GM12878 (cell line): ENCODE measurements around the gene TUBA4B. TPM values are rescaled to one million over a fixed set of nuclear protein-coding genes. Genes with fewer than 3 reads are reported as not detected.

Experiments used
- EP300 ChIP-seq, 2 experiments: fragments of 150-350 bp in 1 of 2; IDR thresholded peaks; 2 replicates each; pipeline ENCODE4 v1.6.1; 2011 to 2012; ENCODE audit warnings: low read depth in 2 of 2, low read length in 2 of 2, borderline replicate concordance in 1 of 2, improper control_type of control experiment in 1 of 2, inconsistent platforms in 1 of 2; ENCODE audit not compliant: control insufficient read depth in 1 of 2
- EZH2 ChIP-seq: IDR thresholded peaks from 2 replicates; pipeline ENCODE4 v1.6.1; 2012; ENCODE audit warnings: low read depth, mild to moderate bottlenecking, control low read depth, inconsistent platforms, low read length, borderline replicate concordance; ENCODE audit not compliant: control insufficient read depth
- FOXK2 ChIP-seq: fragments of 450-650 bp; IDR thresholded peaks from 2 replicates; pipeline ENCODE4 v1.6.1; 2017; ENCODE audit warnings: mild to moderate bottlenecking, moderate library complexity
- GABPA ChIP-seq: IDR thresholded peaks from 2 replicates; pipeline ENCODE4 v1.6.1; 2014; ENCODE audit warnings: antibody characterized with exemption, low read depth, mild to moderate bottlenecking, inconsistent platforms
- GATAD2B ChIP-seq: fragments of 450-650 bp; conservative IDR thresholded peaks from 2 replicates; pipeline ENCODE4 v1.6.1; 2017; ENCODE audit warnings: low read depth, mild to moderate bottlenecking, moderate library complexity
- LARP7 ChIP-seq: fragments of 450-650 bp; IDR thresholded peaks from 2 replicates; pipeline ENCODE4 v1.6.1; 2017; ENCODE audit warnings: mild to moderate bottlenecking
- NBN ChIP-seq: fragments of 450-650 bp; IDR thresholded peaks from 2 replicates; pipeline ENCODE4 v1.6.1; 2016
- RAD51 ChIP-seq: fragments of 450-650 bp; IDR thresholded peaks from 2 replicates; pipeline ENCODE4 v1.6.1; 2016; ENCODE audit warnings: moderate library complexity, mild to moderate bottlenecking, inconsistent platforms
- SP1 ChIP-seq: IDR thresholded peaks from one replicate; pipeline ENCODE4 v1.6.1; 2011; ENCODE audit warnings: low read depth, low read length
- SPI1 ChIP-seq: IDR thresholded peaks from 2 replicates; pipeline ENCODE4 v1.6.1; 2011; ENCODE audit warnings: low read depth, mild to moderate bottlenecking, low read length, moderate library complexity, borderline replicate concordance; ENCODE audit not compliant: insufficient read depth
- SREBF1 ChIP-seq: IDR thresholded peaks from 2 replicates; pipeline ENCODE4 v1.6.1; 2012; ENCODE audit warnings: mild to moderate bottlenecking, low read length
- TCF12 ChIP-seq: IDR thresholded peaks from 2 replicates; pipeline ENCODE4 v1.6.1; 2011; ENCODE audit warnings: low read depth, mild to moderate bottlenecking, low read length
- TCF3 ChIP-seq: IDR thresholded peaks from 2 replicates; pipeline ENCODE4 v1.6.1; 2012; ENCODE audit warnings: low read depth, mild to moderate bottlenecking, low read length, borderline replicate concordance; ENCODE audit not compliant: insufficient read depth
- ZNF207 ChIP-seq: fragments of 450-650 bp; IDR thresholded peaks from 2 replicates; pipeline ENCODE4 v1.6.1; 2014; ENCODE audit warnings: antibody characterized with exemption, mild to moderate bottlenecking, borderline replicate concordance
- ZNF24 ChIP-seq: fragments of 450-650 bp; IDR thresholded peaks from 2 replicates; pipeline ENCODE4 v1.6.1; 2017; ENCODE audit warnings: antibody characterized with exemption, mild to moderate bottlenecking
- polyA plus RNA-seq, 11 experiments: library from polyadenylated mRNA; depleted of rRNA in 4 of 11; unstranded in 6 of 11; stranded (reverse) in 5 of 11; fragments of >200 nt; fragmentation: Nextera tagmentation in 4 of 11; fragmentation: Illumina TruSeq in 1 of 11; extraction: Ambion mirVana in 4 of 11; extraction: Trizol in 1 of 11; gene quantifications; 1 replicate in 1 of 11; 2 replicates in 10 of 11; pipeline versions ENCODE4 v1.2.1 to v1.2.3, GENCODE V29; 2011 to 2016; ENCODE audit warnings: inconsistent platforms in 2 of 11, missing spikeins in 2 of 11, low read depth in 1 of 11
- total RNA-seq, 4 experiments: library from RNA; depleted of rRNA in 3 of 4; stranded (reverse); fragments of >200 nt in 3 of 4; fragmentation: Illumina TruSeq in 1 of 4; extraction: Trizol in 1 of 4; gene quantifications; 2 replicates each; pipeline versions ENCODE4 v1.2.1 to v1.2.3, GENCODE V29; 2013 to 2021
- TF ChIP-seq, protein P1 (sequence below): fragments of 450-650 bp; IDR thresholded peaks from 2 replicates; pipeline ENCODE4 v1.6.1; 2018; ENCODE audit warnings: borderline replicate concordance, mild to moderate bottlenecking; ENCODE audit not compliant: partially characterized antibody
- TF ChIP-seq, protein P2 (sequence below): fragments of 450-650 bp; IDR thresholded peaks from 2 replicates; pipeline ENCODE4 v1.6.1; 2017; ENCODE audit warnings: mild to moderate bottlenecking, low read depth, inconsistent platforms; ENCODE audit not compliant: poor library complexity, severe bottlenecking
- TF ChIP-seq, protein P3 (sequence below): fragments of 450-650 bp; IDR thresholded peaks from 2 replicates; pipeline ENCODE4 v1.6.1; 2018; ENCODE audit warnings: mild to moderate bottlenecking, low read depth, moderate library complexity; ENCODE audit not compliant: partially characterized antibody

Gene TUBA4B
- total and polyA plus RNA-seq, 10 of the 15 experiments (the other 5 are each of a cell fraction or from before 2014, with no cell fraction given): 0.07 TPM; not detected in 9

DNA sequence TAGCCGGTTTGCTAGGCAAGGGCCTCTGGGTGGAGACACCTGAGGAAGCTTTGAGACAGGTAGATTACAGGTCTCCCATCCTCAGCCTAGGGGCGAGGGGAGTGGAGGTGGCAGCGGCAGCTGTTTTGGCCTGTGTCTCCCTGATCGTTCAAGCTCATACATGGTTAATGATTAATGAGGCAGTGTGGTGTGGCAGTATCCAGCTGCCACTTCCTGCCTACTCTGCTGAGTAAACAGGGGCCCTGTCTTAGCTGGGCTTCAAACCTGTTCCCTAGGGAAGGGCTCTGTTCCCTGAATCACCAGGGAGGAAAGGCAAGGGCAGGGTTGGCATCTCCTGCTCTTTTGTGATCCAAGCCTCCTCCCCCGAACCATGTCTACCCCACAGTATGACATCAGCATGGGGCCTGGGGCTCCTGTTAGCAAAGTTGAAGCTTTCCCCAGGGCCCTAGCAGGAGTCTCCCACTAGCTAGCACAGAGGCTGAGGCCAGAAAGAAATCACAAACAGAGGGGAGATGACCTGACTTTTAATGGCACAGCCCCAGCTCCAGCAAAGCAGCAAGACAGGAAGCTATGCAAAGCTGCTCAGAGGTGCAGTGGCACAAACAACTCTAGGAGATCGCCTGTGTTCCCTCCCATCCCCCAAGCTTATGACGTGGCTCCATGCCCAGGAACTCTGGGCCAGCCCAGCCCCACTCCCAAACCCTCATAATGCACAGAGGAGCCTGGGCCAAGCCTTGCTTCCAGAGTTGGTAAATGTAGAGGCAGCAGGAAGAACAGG is 3.7 kb upstream of the TUBA4B start (continued):
- TF ChIP-seq SREBF1 (0 out of 2 replicates have a peak, but pooled peaks have one; percentile 20), TCF12 (peak; percentile 79; the same call in 1 of the 2 replicates), ZNF207 (no peak; the same call in 1 of the 2 replicates), GATAD2B (peak; percentile 81), ZNF24 (peak; percentile 48; the same call in 1 of the 2 replicates), GABPA (no peak), NBN (peak; percentile 90), TCF3 (peak; percentile 65; the same call in 1 of the 2 replicates), EP300 (IDR thresholded peaks at IDR 0.05; ENCODE audit: borderline replicate concordance in 1 of 2, control insufficient read depth in 1 of 2, low read depth in 2 of 2, low read length in 2 of 2) (peak; percentile 41 to 61; a peak in 3 of 4 replicates), SPI1 (0 out of 2 replicates have a peak, but pooled peaks have one; percentile 36), LARP7 (0 out of 2 replicates have a peak, but pooled peaks have one; percentile 44), RAD51 (no peak), EZH2 (no peak), FOXK2 (peak; percentile 76), SP1 (no peak)
- TF ChIP-seq, protein P1, sequence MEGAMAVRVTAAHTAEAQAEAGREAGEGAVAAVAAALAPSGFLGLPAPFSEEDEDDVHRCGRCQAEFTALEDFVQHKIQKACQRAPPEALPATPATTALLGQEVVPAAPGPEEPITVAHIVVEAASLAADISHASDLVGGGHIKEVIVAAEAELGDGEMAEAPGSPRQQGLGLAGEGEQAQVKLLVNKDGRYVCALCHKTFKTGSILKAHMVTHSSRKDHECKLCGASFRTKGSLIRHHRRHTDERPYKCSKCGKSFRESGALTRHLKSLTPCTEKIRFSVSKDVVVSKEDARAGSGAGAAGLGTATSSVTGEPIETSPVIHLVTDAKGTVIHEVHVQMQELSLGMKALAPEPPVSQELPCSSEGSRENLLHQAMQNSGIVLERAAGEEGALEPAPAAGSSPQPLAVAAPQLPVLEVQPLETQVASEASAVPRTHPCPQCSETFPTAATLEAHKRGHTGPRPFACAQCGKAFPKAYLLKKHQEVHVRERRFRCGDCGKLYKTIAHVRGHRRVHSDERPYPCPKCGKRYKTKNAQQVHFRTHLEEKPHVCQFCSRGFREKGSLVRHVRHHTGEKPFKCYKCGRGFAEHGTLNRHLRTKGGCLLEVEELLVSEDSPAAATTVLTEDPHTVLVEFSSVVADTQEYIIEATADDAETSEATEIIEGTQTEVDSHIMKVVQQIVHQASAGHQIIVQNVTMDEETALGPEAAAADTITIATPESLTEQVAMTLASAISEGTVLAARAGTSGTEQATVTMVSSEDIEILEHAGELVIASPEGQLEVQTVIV: peak; percentile 36
- TF ChIP-seq, protein P2, sequence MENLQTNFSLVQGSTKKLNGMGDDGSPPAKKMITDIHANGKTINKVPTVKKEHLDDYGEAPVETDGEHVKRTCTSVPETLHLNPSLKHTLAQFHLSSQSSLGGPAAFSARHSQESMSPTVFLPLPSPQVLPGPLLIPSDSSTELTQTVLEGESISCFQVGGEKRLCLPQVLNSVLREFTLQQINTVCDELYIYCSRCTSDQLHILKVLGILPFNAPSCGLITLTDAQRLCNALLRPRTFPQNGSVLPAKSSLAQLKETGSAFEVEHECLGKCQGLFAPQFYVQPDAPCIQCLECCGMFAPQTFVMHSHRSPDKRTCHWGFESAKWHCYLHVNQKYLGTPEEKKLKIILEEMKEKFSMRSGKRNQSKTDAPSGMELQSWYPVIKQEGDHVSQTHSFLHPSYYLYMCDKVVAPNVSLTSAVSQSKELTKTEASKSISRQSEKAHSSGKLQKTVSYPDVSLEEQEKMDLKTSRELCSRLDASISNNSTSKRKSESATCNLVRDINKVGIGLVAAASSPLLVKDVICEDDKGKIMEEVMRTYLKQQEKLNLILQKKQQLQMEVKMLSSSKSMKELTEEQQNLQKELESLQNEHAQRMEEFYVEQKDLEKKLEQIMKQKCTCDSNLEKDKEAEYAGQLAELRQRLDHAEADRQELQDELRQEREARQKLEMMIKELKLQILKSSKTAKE: peak; percentile 52
- TF ChIP-seq, protein P3, sequence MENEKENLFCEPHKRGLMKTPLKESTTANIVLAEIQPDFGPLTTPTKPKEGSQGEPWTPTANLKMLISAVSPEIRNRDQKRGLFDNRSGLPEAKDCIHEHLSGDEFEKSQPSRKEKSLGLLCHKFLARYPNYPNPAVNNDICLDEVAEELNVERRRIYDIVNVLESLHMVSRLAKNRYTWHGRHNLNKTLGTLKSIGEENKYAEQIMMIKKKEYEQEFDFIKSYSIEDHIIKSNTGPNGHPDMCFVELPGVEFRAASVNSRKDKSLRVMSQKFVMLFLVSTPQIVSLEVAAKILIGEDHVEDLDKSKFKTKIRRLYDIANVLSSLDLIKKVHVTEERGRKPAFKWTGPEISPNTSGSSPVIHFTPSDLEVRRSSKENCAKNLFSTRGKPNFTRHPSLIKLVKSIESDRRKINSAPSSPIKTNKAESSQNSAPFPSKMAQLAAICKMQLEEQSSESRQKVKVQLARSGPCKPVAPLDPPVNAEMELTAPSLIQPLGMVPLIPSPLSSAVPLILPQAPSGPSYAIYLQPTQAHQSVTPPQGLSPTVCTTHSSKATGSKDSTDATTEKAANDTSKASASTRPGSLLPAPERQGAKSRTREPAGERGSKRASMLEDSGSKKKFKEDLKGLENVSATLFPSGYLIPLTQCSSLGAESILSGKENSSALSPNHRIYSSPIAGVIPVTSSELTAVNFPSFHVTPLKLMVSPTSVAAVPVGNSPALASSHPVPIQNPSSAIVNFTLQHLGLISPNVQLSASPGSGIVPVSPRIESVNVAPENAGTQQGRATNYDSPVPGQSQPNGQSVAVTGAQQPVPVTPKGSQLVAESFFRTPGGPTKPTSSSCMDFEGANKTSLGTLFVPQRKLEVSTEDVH: peak; percentile 44
